Mucosa of rectum (tissue), 2 donors: ENCODE measurements around the gene NR6A1.

Experiments used
- H3K27ac ChIP-seq, 2 donors: one replicate each; pipeline ENCODE4 v1.7.0; 2013; ENCODE audit warnings: inconsistent platforms in 2 of 2, low read depth in 2 of 2, low read length in 2 of 2
- H3K27me3 ChIP-seq, 2 donors: one replicate each; pipeline ENCODE4 v1.7.0; 2013; ENCODE audit warnings: low read length in 2 of 2; ENCODE audit not compliant: control insufficient read depth in 2 of 2, insufficient read depth in 2 of 2
- H3K36me3 ChIP-seq, 2 donors: one replicate each; pipeline ENCODE4 v1.7.0; 2013; ENCODE audit warnings: low read length in 2 of 2; ENCODE audit not compliant: control insufficient read depth in 2 of 2, insufficient read depth in 2 of 2
- H3K4me1 ChIP-seq, 2 donors: one replicate each; pipeline ENCODE4 v1.7.0; 2013; ENCODE audit warnings: low read length in 2 of 2, mild to moderate bottlenecking in 1 of 2; ENCODE audit not compliant: control insufficient read depth in 2 of 2, insufficient read depth in 2 of 2
- H3K4me3 ChIP-seq, 2 donors: one replicate each; pipeline ENCODE4 v1.7.0; 2013; ENCODE audit warnings: low read length in 2 of 2
- H3K9ac ChIP-seq, 2 donors: one replicate each; pipeline ENCODE4 v1.7.0; 2013; ENCODE audit warnings: low read length in 2 of 2, low read depth in 1 of 2, mild to moderate bottlenecking in 1 of 2
- H3K9me3 ChIP-seq, 2 donors: one replicate each; pipeline ENCODE4 v1.7.0; 2013; ENCODE audit warnings: low read length in 2 of 2; ENCODE audit not compliant: control insufficient read depth in 2 of 2
- donor health status: healthy.
- donor health status: Normal muscosa, but diverticular disease.

NR6A1 gene

DNA sequence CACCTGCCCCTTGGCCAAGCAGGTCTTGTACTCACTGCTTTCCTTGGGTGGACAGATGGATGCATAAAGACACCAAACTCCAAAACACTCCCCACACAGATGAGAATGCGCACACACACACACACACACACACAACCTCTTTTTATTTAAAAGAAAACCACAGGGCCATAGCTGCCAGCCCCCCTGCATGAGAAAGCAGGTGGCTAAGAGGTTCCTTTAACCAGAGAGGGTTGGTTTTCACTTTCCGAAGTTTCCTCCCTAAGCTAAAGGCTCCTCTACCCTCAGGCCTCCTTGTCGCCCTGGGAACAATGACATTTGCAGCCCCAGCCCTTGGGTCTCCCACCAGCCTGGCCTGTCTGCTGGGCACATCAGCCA is 275.0 kb downstream of the NR6A1 start:
- Histone ChIP-seq H3K27me3 (peaks cover 3 to 8% of the 10 kb centered on the region in 2 donors), H3K27ac (no peak overlapping the region), H3K4me1 (no peaks in the 10 kb centered on the region), H3K4me3 (no peak overlapping the region), H3K9ac (no peak overlapping the region), H3K36me3 (no peaks in the 10 kb centered on the region), H3K9me3 (no peaks in the 10 kb centered on the region)

DNA sequence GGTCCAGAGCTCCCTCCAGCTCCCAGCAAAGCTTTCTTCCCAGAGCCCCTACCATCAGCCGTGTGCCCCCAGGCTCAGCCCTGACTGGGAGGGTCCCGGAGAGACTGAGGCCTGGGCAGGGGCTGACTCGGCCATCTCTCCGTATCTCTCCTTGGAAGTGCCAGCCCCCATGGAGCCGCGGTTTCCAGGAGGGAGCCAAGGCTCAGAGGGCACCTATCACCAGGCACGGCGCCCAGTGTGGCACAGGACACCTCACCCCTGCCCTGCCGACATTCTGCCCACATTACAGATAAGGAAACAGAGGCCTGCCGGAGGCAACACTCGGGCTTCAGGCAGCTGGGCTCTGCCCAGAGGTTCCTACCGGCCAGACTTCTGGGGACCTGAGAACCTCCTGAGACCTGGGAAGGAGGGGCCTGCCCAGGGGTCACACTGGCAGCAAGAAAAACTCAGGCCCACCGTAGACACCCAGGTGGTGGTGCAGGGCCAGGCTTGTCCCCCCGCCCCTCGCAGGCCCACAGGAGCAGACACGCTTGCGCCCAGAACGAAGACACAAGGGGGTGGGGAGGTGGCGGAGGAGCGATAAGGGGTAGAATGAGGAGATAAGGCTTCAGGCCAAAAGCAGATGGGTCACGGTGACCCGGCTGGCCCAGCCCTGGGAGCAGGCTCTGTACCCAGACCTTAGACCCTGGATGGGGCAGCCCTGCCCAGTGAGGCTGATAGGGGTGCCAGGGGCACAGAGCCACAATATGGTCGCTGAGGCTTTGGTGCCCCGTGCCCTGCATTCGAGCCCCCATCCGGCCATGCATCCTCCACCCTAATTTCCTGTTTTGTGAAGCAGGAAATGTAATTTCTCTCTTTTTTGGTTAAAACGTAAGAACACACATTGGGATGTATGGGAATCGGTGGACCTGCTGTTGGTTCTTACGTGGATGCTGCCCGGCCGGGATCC is 275.7 kb downstream of the NR6A1 start:
- Histone ChIP-seq H3K4me1 (no peaks in the 10 kb centered on the region), H3K9ac (no peak overlapping the region), H3K27me3 (peaks cover 3 to 4% of the 10 kb centered on the region in 2 donors), H3K36me3 (no peaks in the 10 kb centered on the region), H3K4me3 (no peak overlapping the region), H3K9me3 (no peaks in the 10 kb centered on the region), H3K27ac (no peak overlapping the region)

DNA sequence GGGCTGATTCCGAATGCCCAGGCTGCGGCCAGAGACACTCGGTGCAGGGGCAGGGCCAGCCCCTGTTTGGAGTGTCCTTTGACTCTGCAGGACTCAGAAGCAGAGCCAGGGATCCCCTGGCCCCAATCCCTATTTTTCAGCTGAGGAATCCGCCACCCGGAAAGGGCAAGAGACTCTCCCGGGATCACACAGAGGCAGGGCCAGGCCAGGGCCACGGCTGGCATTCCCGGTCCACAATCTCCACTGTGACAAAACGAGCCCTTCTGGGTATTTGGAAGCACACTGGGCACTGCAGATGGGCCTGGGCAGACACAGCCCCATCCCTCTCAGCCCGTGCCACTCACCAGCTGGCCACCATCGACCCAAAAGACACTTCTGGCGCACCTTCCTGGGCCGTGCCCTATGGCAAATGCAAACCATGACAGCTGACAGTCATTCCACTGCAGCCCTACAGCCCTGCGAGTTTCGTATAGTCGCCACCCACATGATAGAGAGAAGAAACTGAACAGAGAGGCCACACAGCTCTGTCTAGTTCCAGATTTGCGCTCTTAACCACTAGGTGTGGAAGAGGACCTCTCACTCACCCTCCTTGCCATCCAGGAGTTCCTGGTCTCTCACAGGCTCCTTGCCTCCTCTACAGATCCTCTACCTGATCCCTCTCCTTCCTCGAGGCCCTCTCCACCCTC is 277.2 kb downstream of the NR6A1 start:
- Histone ChIP-seq H3K9me3 (no peaks in the 10 kb centered on the region), H3K36me3 (no peaks in the 10 kb centered on the region), H3K4me3 (no peak overlapping the region), H3K27me3 (peaks cover 3 to 7% of the 10 kb centered on the region in 2 donors), H3K4me1 (no peaks in the 10 kb centered on the region), H3K27ac (no peak overlapping the region), H3K9ac (no peak overlapping the region)

DNA sequence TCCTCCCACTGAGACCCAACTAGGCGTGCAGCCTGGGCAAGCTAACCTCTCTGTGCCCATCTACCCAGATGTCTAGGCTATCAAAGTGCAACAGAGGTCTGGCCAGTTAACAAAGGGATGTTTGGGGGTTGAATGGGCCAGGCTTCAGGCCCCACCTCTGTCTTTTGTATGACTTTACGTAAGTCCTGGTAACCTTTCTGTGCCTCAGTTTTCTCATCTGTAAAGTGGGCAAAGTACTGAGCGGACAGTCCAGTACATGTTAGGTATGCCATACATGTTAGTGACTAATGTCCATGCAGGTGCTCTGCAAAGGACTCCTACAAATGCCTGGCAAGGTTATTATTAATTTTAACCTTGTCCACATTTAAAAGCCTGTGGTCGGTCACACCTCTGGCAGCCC is 277.9 kb downstream of the NR6A1 start:
- Histone ChIP-seq H3K27me3 (peaks cover 3 to 7% of the 10 kb centered on the region in 2 donors), H3K4me1 (no peaks in the 10 kb centered on the region), H3K36me3 (no peaks in the 10 kb centered on the region), H3K27ac (no peak overlapping the region), H3K4me3 (no peak overlapping the region), H3K9me3 (no peaks in the 10 kb centered on the region), H3K9ac (no peak overlapping the region)

DNA sequence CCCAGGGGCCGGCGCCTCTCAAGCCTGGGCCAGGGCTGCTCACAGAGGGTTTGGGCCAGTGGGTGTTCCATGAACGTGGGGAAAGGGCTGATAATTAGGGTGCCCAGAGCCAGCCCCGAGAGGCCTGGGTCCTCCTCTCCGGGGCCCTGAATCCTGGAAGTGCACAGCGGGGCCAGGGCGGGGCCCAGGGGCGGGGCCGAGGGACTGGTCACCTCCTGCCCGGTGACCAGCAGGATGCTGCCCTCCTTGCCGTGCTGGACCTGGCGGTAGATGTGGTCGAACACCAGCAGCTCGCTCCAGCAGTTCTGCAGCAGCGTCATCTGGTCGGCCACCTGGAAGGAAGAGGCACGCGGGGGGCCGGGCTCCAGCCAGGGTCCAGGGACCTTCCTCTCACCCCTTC is 278.3 kb downstream of the NR6A1 start:
- Histone ChIP-seq H3K36me3 (no peaks in the 10 kb centered on the region), H3K27ac (no peak overlapping the region), H3K4me1 (no peaks in the 10 kb centered on the region), H3K27me3 (peaks cover 3 to 7% of the 10 kb centered on the region in 2 donors), H3K9me3 (no peaks in the 10 kb centered on the region), H3K9ac (no peak overlapping the region), H3K4me3 (no peak overlapping the region)

DNA sequence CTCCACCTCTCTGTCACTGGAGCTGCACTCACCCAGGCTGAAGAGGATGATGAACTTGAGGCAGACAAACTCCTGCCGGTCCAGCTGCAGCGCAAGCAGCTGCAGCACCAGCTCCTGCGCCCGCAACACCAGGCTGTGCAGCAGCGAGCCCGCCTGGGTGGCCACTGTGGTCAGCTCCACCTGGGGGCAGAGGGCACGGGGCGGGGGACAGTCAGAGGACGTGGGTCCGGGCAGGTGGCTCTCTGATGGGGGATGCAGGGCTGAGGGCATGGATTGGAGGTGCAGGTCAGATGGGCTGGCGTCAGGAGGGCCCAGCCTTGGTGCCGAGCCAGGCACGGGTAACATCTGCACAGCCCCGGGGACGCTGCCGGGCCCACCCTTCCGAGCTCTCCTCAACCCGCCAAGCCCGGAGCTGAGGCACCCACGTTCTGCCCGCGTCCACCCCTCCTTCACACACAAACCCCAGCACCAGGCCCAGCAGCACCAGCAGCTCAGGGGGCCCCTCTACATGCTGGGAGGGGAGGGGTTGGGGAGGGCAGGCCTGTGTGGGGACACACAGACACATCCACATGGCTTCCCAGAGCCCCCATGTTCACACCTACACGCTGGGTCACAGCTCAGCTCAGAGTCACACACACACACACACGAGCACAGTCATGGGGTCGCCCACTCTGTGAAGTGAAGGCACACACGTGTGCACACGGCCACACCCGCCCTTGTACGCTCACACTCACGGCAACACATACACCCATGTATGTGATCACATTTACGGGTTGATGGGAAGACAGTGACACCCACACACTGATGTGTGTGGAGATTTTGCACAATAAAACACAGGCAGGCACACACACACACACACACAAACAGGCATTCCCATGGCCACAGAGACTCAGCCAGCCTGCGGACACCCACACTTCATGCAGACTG is 279.8 kb downstream of the NR6A1 start:
- peaks cover 3 to 11% of the 10 kb centered on the region in 2 donors for H3K27me3 ChIP-seq
- no peak overlapping the region for H3K4me3 ChIP-seq
- H3K9me3 ChIP-seq: no peaks in the 10 kb centered on the region
- H3K36me3 ChIP-seq: no peaks in the 10 kb centered on the region
- H3K9ac ChIP-seq: no peak overlapping the region
- H3K27ac ChIP-seq: no peak overlapping the region
- H3K4me1 ChIP-seq: no peaks in the 10 kb centered on the region

DNA sequence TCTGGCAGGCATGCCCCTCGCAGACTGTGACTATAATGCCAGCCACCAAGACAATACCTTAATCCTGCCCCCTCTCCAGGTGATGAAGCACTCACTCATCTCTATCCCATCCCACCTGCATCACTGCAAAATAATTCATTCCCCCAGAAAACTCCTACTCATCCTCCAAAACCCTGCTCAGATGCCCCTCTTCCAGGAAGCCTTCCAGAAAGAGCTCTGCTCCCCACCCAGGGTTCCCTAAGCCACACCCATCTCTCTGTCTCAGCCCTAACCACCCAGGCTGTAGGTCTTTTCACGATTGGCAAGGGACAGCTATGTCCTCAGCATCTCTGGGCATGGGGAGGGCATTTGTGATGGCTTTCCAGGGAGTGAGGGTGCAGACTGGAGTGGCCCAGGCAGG is 281.1 kb downstream of the NR6A1 start:
- Histone ChIP-seq H3K27ac (no peak overlapping the region), H3K4me3 (no peak overlapping the region), H3K9me3 (no peaks in the 10 kb centered on the region), H3K27me3 (peaks cover 0 to 11% of the 10 kb centered on the region in 2 donors), H3K4me1 (no peaks in the 10 kb centered on the region), H3K36me3 (no peaks in the 10 kb centered on the region), H3K9ac (no peak overlapping the region)

DNA sequence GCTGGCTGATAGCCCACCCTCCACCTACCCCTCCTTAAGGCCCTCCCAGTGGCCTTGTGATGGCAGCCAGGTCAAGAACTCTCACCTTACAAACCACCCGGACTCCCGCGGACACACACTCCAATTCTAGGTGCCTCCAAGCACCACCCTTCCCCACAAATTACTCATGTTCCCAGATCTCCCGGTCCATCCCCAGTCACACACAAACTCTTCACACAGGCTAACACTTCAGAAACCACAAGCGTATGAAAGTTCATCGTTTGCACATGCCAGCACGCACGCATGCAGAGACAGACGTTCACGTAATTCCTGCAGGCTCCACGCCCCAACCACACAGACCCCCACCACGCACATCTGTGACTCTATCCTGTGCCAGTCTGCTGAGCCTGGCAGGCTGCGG is 281.9 kb downstream of the NR6A1 start:
- Histone ChIP-seq H3K4me1 (no peaks in the 10 kb centered on the region), H3K27me3 (peaks cover 0 to 8% of the 10 kb centered on the region in 2 donors), H3K27ac (no peak overlapping the region), H3K9ac (no peak overlapping the region), H3K9me3 (no peaks in the 10 kb centered on the region), H3K36me3 (no peaks in the 10 kb centered on the region), H3K4me3 (no peak overlapping the region)

DNA sequence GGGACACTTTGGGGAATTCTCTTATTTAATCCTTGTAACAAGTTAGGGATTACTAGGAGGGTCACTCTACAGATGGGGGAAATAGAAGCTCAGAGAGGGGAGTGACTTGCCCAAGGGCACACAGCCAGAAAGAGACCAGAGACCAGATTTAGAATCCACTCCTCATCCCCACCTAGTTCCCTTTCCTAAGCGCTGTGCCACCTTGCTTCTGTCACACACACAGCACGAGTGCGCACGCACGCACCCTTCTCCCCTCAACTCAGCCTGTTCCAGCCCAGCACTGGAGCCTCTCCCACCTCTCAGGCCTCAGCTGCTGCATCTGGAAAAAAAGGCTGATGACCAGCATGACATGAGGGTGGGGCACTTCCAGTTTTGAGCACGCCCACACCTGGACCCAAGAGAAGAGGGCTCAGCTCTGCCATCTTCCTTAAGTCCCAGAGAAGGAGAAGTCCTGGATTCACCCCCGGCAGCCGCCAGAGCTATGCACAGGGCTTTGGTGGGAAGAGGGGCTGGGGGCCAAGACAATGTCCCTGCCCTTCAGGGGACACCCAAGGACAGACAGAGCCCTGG is 282.4 kb downstream of the NR6A1 start:
- Histone ChIP-seq H3K36me3 (no peaks in the 10 kb centered on the region), H3K4me3 (no peak overlapping the region), H3K27ac (no peak overlapping the region), H3K9me3 (no peaks in the 10 kb centered on the region), H3K4me1 (no peaks in the 10 kb centered on the region), H3K9ac (no peak overlapping the region), H3K27me3 (peaks cover 0 to 7% of the 10 kb centered on the region in 2 donors)
